Activated T-cell treated with anti-CD3 and anti-CD28 coated beads, Interleukin-2, amount 50 U/mL, for 48 hours (primary cell): ENCODE measurements around the gene BAIAP2.

ENCODE experiments used
- DNase-seq, 2 experiments: peaks; one replicate each; pipeline ENCODE4 v3.0.0-alpha.2; 2020

The BAIAP2 gene

GRCh38 chr17:81091774-81092517 lies 57.0 kb downstream of the BAIAP2 start:
- DNase-seq = no peak

GRCh38 chr17:81092518-81093095 lies 57.7 kb downstream of the BAIAP2 start:
- DNase-seq = no peak

- no peak for DNase-seq
Observed at GRCh38 chr17:81093619-81094508, 58.9 kb downstream of the BAIAP2 start.

GRCh38 chr17:81094509-81095382 lies 59.8 kb downstream of the BAIAP2 start:
- peak; percentile 98 to 99 for DNase-seq

- DNase-seq = peak; percentile 69 to 75
Observed at GRCh38 chr17:81095383-81095762, 60.4 kb downstream of the BAIAP2 start.

GRCh38 chr17:81096741-81097133 lies 61.8 kb downstream of the BAIAP2 start:
- no peak for DNase-seq

GRCh38 chr17:81097134-81097942 lies 62.4 kb downstream of the BAIAP2 start:
- DNase-seq = peak; percentile 75 to 79

GRCh38 chr17:81097943-81098308 lies 63.0 kb downstream of the BAIAP2 start:
- DNase-seq = peak; percentile 52 to 61

- DNase-seq = no peak
Observed at GRCh38 chr17:81099888-81100287, 64.9 kb downstream of the BAIAP2 start.

GRCh38 chr17:81100668-81101067 lies 65.7 kb downstream of the BAIAP2 start:
- no peak for DNase-seq

- peak; percentile 93 to 94 for DNase-seq
Observed at GRCh38 chr17:81101614-81102306, 66.8 kb downstream of the BAIAP2 start.

- DNase-seq = no peak
Observed at GRCh38 chr17:81102352-81102751, 67.4 kb downstream of the BAIAP2 start.

GRCh38 chr17:81102869-81103268 lies 67.9 kb downstream of the BAIAP2 start:
- DNase-seq = no peak

- no peak for DNase-seq
Observed at GRCh38 chr17:81103379-81103778, 68.4 kb downstream of the BAIAP2 start.

GRCh38 chr17:81106716-81107115 lies 71.8 kb downstream of the BAIAP2 start:
- no peak for DNase-seq

GRCh38 chr17:81108220-81108619 lies 73.3 kb downstream of the BAIAP2 start:
- no peak for DNase-seq

GRCh38 chr17:81109957-81110356 lies 75.0 kb downstream of the BAIAP2 start:
- DNase-seq = no peak

GRCh38 chr17:81110488-81111040 lies 75.6 kb downstream of the BAIAP2 start:
- DNase-seq = no peak

GRCh38 chr17:81111066-81111465 lies 76.1 kb downstream of the BAIAP2 start:
- DNase-seq = no peak

GRCh38 chr17:81112450-81112849 lies 77.5 kb downstream of the BAIAP2 start:
- DNase-seq = no peak
